Pulmonary artery endothelial cell (primary cell): ENCODE data around the gene RIC8A. TPM values are rescaled to one million over a fixed set of nuclear protein-coding genes. Genes with fewer than 3 reads are reported as not detected.
"Not testable (repeated sequence)": the region's sequence is repeated elsewhere in the genome, so short reads cannot be mapped to it uniquely, and the experiment has no call there.

Experiments used
- DNase-seq: peaks from one replicate; pipeline ENCODE4 v3.0.0-alpha.2; 2011; ENCODE audit warnings: low read depth, low spot score
- total RNA-seq: library from RNA; depleted of rRNA; stranded (reverse); fragments of >200 nt; gene quantifications from 2 replicates; pipeline ENCODE4 v1.2.3, GENCODE V29; 2014

Gene RIC8A
- total RNA-seq, 1 donor from 2014 or later = 187 TPM

- DNase-seq = no peak
Measured at GRCh38 chr11:217704-218103, 10.2 kb downstream of the RIC8A start.

GRCh38 chr11:218815-219593, 11.5 kb downstream of the RIC8A start:
- DNase-seq = no peak

- not testable (repeated sequence) for DNase-seq
Measured at GRCh38 chr11:220641-221215, 13.2 kb downstream of the RIC8A start.

GRCh38 chr11:221539-221938, 14.0 kb downstream of the RIC8A start:
- no peak for DNase-seq

GRCh38 chr11:221998-222789, 14.7 kb downstream of the RIC8A start:
- no peak for DNase-seq

GRCh38 chr11:223026-223789, 15.7 kb downstream of the RIC8A start:
- DNase-seq = no peak

- DNase-seq = no peak
Measured at GRCh38 chr11:223884-224283, 16.4 kb downstream of the RIC8A start.

GRCh38 chr11:224424-224823, 16.9 kb downstream of the RIC8A start:
- DNase-seq = no peak

- DNase-seq = no peak
Measured at GRCh38 chr11:225734-226453, 18.4 kb downstream of the RIC8A start.

GRCh38 chr11:227824-228379, 20.4 kb downstream of the RIC8A start:
- DNase-seq = no peak

- no peak for DNase-seq
Measured at GRCh38 chr11:230431-230830, 22.9 kb downstream of the RIC8A start.

GRCh38 chr11:232783-233565, 25.5 kb downstream of the RIC8A start:
- DNase-seq = no peak

- DNase-seq = no peak
Measured at GRCh38 chr11:235180-235579, 27.7 kb downstream of the RIC8A start.

GRCh38 chr11:235609-235996, 28.1 kb downstream of the RIC8A start:
- no peak for DNase-seq

GRCh38 chr11:235997-236773, 28.7 kb downstream of the RIC8A start, which contains the start of gene SIRT3:
TSS of gene SIRT3 (minus strand) at chr11:236342. CDS start at chr11:236328, 14 bp downstream.
- no peak for DNase-seq

GRCh38 chr11:236774-237767, 29.6 kb downstream of the RIC8A start, which contains the start of gene PSMD13:
TSS of gene PSMD13 (plus strand) at chr11:236976. CDS start at chr11:237050, 74 bp downstream.
- DNase-seq = peak; percentile 51

GRCh38 chr11:238346-238745, 30.8 kb downstream of the RIC8A start:
- DNase-seq = not testable (repeated sequence)

GRCh38 chr11:240315-240714, 32.8 kb downstream of the RIC8A start:
- no peak for DNase-seq
